HG03095 (cell line): ENCODE results near the gene FSHR.
A peak's percentile ranks its signal among the peaks of the same experiment; 100 is the strongest.

Experiments used
- ATAC-seq: cut with Tn5 transposase; IDR thresholded peaks from one replicate; pipeline ENCODE4 v1.9.1; 2021; ENCODE audit warnings: moderate library complexity; ENCODE audit not compliant: unreplicated experiment

FSHR gene

GRCh38 chr2:49033394-49034185 lies 120.7 kb downstream of the FSHR start:
- ATAC-seq: no peak

GRCh38 chr2:49032936-49033335 lies 121.4 kb downstream of the FSHR start:
- no peak for ATAC-seq

GRCh38 chr2:49032126-49032525 lies 122.2 kb downstream of the FSHR start:
- ATAC-seq: no peak

GRCh38 chr2:49029406-49029805 lies 124.9 kb downstream of the FSHR start:
- no peak for ATAC-seq

GRCh38 chr2:49028101-49028500 lies 126.2 kb downstream of the FSHR start:
- peak; percentile 99 for ATAC-seq

DNA sequence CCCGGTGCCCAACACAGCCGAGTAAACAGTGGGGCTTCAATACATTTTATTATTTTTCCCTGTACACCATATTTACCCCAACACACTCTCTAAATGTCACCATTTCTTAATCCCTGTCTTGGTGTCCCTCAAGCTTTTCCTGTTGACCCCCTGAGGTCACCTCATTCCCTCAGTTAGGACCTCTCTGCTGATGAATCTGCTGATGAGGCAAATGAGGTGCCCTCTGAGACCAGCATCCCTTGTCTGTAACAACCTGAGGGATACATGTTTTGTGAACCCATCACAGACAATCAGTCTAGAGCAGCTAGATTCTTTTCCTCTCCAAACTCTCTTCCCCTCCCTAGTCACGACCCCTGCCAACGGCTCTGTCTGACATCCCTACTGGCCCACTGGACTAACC lies 127.6 kb downstream of the FSHR start:
- ATAC-seq: no peak

DNA sequence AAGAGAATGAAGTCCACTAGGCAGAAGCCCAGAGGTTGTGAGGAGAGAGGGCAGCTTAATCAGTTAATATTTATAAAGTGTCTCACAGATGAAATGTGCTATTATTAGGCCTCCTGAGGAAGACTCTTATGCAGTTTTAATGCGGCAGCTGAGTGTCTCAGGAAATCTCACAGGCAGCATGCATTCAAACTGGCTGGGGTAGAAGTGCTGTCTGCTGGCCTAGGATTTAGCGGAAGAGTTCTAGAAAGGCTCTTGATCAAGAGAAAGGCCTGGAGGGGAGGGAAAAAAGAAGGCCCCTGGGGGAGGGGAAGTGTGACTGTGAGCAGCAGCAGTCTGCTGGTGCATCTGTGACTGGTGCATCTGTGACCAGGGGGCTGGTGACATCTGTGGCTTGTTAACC lies 133.0 kb downstream of the FSHR start:
- ATAC-seq: no peak

- no peak for ATAC-seq
These were observed 149.1 kb downstream of the FSHR start for GRCh38 chr2:49005261-49005660.

DNA sequence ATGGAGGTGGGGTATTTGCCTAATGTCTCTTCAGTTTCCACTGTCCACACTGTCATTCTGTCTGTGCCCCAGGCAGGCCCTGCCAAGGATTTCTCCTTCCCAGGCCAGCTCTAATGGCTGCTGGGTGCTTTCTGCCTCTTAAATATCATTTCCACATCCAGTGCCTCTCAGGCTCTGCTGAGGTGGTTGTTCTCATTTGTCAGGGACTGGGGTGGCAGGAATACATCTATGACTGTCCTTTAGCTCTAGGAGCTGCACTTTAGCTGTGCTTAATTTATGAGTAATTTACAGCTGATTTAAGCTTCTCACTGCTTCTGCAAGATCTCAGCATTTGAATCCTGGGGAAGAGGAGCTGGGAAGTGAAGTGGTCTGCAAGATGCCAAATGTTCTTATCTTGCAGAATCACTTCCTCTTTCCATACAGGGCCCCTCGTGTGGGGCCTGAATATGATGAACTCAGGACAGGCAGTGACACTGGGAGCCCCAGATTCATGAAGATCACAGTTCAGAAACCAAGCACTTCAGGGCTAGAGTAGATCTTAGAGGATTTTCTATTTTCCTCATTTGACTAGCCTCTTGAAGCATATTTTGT lies 150.2 kb downstream of the FSHR start:
- ATAC-seq: peak; percentile 53

GRCh38 chr2:49003201-49003600 lies 151.1 kb downstream of the FSHR start:
- no peak for ATAC-seq

- no peak for ATAC-seq
These were observed 151.6 kb downstream of the FSHR start for GRCh38 chr2:49002750-49003149.

GRCh38 chr2:49000695-49001094 lies 153.6 kb downstream of the FSHR start:
- no peak for ATAC-seq

GRCh38 chr2:48998449-48998848 lies 155.9 kb downstream of the FSHR start:
- no peak for ATAC-seq

DNA sequence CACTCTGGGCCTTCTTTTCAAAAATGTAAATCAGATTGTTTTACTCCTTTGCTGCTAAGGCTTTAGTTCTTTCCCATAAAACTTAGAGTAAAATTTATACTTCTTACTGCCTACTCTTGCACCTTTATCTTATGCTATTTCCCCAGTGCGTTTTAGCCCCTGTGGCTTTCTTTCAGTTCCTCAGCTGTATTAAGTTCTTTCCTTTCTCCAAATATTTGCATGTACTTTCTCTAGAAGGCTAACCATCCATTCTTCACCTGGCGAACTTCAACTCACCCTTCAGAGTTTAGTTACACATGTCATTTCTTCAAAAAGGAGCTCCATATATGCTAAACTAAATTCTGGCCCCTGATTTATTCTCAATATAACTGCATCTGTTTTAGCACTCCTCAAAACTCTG lies 160.7 kb downstream of the FSHR start:
- ATAC-seq: no peak

DNA sequence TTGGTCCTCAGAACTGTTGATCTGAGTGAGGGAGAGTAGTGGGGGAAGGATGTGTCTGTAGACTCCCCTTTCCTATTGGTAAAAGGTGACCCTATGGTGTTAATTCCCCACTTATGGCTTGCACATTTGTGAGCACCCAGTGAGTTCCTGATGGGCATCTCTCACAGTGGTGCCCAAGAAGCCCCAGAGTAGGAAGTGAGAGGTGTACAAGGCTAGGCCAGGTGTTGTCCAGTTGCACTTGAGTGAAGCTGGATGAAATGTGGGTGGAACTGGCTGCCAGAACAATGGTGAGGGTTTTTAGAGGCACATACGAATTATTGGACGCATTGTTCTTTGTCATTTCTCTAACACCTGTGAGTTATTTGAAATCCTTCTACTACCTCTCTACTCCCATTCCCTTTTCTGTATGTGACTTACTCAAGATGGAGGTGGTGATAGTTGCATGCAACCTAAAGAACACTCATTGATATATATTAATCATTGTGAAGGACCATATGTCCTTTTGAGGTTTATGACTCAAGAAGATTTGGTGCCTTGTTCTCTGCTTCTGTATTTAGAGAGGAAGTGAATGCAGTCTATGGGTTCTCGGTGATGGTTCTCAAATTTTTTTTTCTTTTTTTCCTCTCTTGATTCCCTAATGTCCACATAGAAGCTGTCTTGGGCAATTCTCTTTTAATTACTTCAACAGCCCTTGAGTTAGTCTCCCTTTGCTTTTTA lies 162.7 kb downstream of the FSHR start:
- ATAC-seq: peak; percentile 58

DNA sequence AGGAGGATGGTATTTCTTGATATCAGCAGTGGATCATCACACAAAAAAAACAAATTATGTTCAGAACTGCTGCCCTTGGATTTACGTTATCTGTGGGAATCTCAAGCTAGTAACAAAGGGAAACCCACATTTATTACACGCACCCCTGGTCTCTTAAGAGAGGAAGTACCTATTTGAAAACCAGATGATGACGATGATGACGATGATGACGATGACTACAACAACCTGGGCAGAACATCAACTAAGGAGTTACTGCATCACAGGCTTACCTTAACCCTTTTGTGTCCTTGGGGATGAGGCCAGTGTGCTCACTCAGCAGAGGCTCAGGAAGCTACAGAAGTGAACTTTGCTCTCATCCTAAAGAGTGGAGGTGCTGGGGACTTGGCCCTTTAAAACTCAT lies 169.4 kb downstream of the FSHR start:
- ATAC-seq: peak; percentile 36

DNA sequence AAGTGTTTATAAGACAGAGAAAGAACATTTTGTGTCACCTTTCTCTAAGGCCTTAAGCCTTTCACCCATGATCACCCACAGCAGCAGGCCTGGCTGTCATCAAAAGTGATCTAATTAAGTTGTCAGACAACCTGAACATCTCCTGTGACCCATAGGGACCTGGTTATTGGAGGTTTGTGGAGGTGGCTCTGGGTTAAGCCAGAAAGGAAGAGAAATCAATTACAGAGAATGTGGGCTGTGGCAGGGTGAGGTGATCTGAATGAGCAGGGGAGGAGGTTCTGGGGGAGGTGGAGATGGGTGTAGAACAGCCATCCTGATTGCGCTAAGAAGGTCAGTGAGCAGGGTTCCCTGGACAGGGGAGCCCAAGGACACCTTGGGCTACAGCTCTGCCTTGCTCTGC lies 170.8 kb downstream of the FSHR start:
- ATAC-seq: no peak

DNA sequence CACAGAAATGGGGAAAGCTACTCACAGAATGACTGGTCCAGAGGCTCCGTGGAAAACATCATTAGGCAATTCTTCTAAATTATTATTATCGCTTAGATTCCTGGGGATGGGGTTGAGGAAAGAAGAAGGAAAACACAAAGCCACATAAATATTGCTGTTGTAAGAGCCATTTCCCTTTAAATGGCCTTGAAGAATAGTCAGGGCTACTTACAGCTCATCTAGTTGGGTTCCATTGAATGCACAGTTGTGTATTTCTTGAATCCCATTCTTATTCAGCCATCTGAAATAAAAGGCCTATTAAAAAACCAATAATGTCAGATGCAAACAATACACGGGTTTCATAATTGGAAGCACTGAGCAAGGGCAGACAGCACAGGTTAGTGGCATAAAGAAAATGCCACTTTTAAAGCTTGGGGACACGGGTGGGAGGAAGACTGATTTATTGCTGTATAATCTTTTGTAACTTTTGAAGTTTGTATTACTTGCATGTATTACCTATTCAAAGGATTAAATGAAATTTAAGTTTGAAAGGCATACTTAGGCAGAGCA lies 171.4 kb downstream of the FSHR start:
- no peak for ATAC-seq

- no peak for ATAC-seq
These were observed 173.5 kb downstream of the FSHR start for GRCh38 chr2:48980846-48981245.

DNA sequence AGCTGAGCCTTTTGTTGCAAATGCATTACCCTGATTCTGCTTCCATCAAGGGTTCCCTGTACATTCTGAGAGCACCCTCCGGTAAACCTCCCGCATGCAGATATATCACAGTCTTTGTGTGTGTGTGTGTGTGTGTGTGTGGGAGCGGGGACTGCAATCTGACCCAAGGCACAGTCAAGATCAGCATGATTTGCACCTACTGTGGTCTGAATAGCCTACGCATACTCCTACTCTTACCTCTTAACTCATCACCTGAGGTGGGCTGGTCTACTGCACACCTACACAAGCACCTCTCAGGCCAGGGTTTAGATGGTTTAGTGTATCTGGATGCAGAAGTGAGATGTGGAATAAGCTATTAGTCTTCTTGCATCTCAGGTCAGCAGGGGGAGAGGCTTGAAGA lies 174.6 kb downstream of the FSHR start:
- ATAC-seq: no peak

- no peak for ATAC-seq
These were observed 176.2 kb downstream of the FSHR start for GRCh38 chr2:48978131-48978530.

DNA sequence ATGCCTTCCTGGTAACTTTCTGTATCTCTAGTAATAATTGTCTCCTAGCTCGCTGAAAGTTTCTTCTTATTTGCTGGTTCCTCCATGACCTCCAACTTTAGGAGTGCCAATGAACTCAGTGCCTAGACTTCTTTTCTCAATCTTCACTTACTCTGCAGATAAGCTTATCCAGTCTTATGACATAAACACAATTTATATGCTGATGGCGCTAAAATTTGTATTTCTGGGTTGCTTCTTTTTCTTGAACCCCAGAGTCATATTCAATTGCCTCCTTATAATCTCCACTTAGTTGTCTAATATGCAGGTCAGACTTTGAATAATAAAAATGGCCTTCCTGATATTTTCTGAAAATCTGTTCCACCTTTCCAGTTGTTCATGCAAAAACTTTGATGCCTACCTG lies 182.5 kb downstream of the FSHR start:
- no peak for ATAC-seq
